GM18526 (cell line): Measurements from ENCODE around the gene SLC9A3.

Experiments used
- POLR2A ChIP-seq: IDR thresholded peaks from 3 replicates; pipeline ENCODE4 v1.6.1; 2011; ENCODE audit not compliant: insufficient read length; ENCODE audit errors: extremely low read depth

Gene SLC9A3

GRCh38 chr5:497090-497700 is 27.1 kb downstream of the SLC9A3 start:
- TF ChIP-seq POLR2A = no peak

- TF ChIP-seq POLR2A = no peak
Observed at GRCh38 chr5:496028-496427, 28.2 kb downstream of the SLC9A3 start.

- no peak for TF ChIP-seq POLR2A
Observed at GRCh38 chr5:494667-495255, 29.5 kb downstream of the SLC9A3 start.

GRCh38 chr5:493758-494157 is 30.5 kb downstream of the SLC9A3 start:
- no peak for TF ChIP-seq POLR2A

GRCh38 chr5:493119-493701 is 31.0 kb downstream of the SLC9A3 start:
- no peak for TF ChIP-seq POLR2A

- TF ChIP-seq POLR2A = no peak
Observed at GRCh38 chr5:492314-492893, 31.8 kb downstream of the SLC9A3 start.

GRCh38 chr5:491856-492155 is 32.4 kb downstream of the SLC9A3 start:
- no peak for TF ChIP-seq POLR2A

- TF ChIP-seq POLR2A = no peak
Observed at GRCh38 chr5:491119-491855, 33.0 kb downstream of the SLC9A3 start.

- TF ChIP-seq POLR2A = no peak
Observed at GRCh38 chr5:490116-491106, 33.8 kb downstream of the SLC9A3 start.

- no peak for TF ChIP-seq POLR2A
Observed at GRCh38 chr5:489689-490080, 34.6 kb downstream of the SLC9A3 start.

- no peak for TF ChIP-seq POLR2A
Observed at GRCh38 chr5:488744-489688, 35.2 kb downstream of the SLC9A3 start.

GRCh38 chr5:488241-488640 is 36.0 kb downstream of the SLC9A3 start:
- no peak for TF ChIP-seq POLR2A

- no peak for TF ChIP-seq POLR2A
Observed at GRCh38 chr5:485946-486491, 38.2 kb downstream of the SLC9A3 start.
